GM12892 (cell line): ENCODE measurements around the gene HTRA2.

Experiments used
- POLR2A ChIP-seq: IDR thresholded peaks from 2 replicates; pipeline ENCODE4 v1.6.1; 2011; ENCODE audit warnings: low read depth, low read length, control low read depth
- POLR2AphosphoS5 ChIP-seq: IDR thresholded peaks from 2 replicates; pipeline ENCODE4 v1.6.1; 2011; ENCODE audit warnings: low read depth, low read length, control low read depth
- TAF1 ChIP-seq: IDR thresholded peaks from 2 replicates; pipeline ENCODE4 v1.6.1; 2011; ENCODE audit warnings: low read depth, mild to moderate bottlenecking, control low read depth, low read length, borderline replicate concordance

GRCh38 chr2:74560591-74560990, 30.9 kb downstream of the HTRA2 start:
- TF ChIP-seq POLR2A (peak; percentile 12; the same call in 1 of the 2 replicates), TAF1 (no peak), POLR2AphosphoS5 (no peak)
